HG03565 (cell line): ENCODE results near the gene MGA.
A peak's percentile ranks its signal among the peaks of the same experiment; 100 is the strongest.
"Not testable (repeated sequence)": the region's sequence is repeated elsewhere in the genome, so short reads cannot be mapped to it uniquely, and the experiment has no call there.

ENCODE experiments used
- ATAC-seq: cut with Tn5 transposase; IDR thresholded peaks from one replicate; pipeline ENCODE4 v1.9.1; 2021; ENCODE audit warnings: mild to moderate bottlenecking, moderate library complexity; ENCODE audit not compliant: unreplicated experiment

The MGA gene

DNA sequence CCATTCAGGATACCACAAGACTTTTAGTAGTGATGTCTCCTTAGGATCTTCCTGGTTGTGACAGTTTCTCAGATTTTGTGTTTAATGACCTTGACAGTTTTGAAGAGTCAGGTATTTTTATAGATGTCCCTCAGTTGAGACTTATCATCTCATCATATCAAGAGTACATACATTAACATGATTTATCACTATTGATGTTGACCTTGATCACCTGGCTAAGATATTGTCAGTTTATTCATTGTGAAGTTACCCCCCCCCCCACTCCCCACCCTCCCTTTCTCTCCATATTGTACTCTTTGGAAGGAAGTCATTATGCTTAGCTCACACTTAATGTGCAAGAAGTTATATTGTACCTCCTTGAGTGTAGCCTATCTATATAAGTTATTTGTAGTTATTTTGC lies 42.9 kb downstream of the MGA start:
- no peak for ATAC-seq

DNA sequence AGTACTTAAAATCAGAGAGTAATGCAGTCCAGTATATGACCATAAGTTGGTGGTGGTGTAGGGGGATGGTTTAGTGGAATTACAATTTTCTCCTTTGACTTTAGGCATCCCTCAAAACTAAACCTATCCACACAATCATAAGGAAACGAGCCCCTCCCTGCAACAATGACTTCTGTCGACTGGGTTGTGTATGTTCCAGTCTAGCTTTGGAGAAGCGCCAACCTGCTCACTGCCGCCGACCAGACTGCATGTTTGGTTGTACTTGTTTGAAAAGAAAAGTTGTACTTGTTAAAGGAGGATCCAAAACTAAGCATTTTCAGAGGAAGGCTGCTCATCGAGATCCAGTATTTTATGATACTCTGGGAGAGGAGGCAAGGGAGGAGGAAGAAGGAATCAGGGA lies 52.8 kb downstream of the MGA start:
- ATAC-seq = no peak

DNA sequence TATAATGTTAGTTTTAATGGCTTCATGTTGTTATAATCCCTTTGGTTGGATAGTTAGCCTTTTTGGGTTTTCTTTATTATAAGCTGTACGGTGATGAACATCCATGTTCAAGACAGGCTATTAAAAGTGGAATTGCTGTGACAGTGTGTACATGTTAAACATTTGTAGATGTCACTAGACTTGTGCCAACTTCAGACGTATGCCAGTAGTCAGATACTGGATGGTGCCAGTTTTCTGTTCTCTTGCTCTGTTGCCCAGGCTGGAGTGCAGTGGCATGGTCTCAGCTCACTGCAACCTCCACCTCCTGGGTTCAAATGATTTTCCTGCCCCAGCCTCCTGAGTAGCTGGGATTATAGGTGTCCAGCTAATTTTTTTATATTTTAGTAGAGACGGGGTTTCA lies 54.1 kb downstream of the MGA start:
- ATAC-seq = no peak

DNA sequence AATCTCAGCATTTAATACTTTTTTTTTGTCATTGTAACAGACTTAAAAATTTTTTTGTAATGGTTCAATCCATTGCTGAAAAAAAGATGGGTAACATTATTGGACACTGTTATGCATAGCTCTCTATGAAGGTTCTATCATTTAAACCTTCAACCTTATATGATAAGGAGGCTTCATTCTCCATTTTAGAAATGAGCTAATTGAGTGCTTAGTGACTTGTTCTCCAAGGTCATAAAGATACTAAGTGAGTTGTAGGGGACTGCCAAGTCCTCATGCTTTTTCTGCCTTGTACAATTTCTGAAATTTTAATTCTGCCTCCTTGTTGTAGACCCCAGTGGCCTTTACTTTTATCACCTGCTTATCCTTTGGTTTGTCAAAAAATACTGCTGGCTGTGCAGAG lies 56.7 kb downstream of the MGA start:
- ATAC-seq = no peak

DNA sequence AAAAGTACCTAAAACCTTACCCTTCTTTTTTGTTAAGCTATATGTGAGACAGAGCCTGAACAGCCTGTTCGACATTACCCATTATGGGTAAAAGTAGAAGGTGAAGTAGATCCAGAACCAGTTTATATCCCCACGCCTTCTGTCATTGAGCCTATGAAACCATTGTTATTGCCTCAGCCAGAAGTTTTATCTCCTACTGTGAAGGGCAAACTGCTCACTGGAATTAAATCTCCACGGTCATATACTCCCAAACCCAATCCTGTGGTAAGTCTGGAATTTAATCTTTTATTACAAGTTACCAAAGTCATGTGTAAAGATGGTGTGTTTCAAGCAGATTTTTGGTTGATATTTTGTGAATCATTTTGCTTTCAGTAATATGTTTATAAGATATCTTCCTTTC lies 66.9 kb downstream of the MGA start:
- ATAC-seq = no peak

DNA sequence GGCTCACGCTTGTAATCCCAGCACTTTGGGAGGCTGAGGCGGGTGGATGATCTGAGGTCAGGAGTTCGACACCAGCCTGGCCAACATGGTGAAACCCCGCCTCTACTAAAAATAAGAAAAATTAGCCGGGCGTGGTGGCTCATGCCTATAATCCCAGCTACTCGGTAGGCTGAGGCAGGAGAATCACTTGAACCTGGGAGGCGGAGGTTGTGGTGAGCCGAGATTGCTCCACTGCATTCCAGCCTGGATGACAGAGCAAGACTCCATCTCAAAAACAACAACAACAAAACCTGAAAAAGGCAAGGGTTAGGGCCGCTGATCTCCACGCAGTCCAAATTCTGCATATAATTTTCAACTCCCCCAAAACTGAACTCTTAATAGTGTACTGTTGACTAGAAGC lies 67.9 kb downstream of the MGA start:
- ATAC-seq = not testable (repeated sequence)

DNA sequence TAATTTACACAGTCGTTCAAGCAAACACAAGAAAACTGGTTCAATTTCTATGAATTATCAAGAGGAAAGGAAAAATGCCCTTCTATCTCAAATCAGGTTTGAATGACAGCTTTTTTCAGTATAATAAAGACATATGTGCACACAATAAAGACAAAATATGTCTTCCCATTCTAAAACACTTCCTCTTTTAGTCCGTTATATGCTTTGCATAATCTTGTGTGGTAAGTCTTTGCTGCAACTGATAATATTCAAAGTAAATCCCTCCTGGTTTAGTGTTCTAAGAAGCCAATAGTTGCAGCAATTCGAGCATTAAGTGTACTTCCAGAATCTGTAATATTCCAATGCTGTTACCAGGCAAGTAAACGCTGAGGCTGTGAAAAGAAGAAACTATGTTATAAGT lies 70.3 kb downstream of the MGA start:
- no peak for ATAC-seq

DNA sequence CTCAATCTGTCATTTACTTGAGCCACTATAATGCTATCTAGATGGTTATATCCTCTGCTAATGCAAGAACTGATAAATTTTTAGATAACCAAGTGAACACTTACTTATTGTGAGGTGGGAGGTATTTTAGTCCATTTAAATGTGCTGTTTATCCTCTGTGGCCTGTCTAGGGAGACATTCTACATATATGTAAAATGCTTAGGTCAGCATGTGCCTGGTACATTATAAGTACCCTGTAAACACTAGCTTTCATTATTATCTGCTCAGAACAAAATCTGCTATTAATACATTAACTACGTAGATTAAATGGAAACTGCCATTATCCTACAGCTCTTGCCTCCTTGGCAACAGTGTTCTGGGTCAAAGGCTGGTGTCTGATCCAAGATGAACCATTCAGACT lies 72.3 kb downstream of the MGA start:
- no peak for ATAC-seq

DNA sequence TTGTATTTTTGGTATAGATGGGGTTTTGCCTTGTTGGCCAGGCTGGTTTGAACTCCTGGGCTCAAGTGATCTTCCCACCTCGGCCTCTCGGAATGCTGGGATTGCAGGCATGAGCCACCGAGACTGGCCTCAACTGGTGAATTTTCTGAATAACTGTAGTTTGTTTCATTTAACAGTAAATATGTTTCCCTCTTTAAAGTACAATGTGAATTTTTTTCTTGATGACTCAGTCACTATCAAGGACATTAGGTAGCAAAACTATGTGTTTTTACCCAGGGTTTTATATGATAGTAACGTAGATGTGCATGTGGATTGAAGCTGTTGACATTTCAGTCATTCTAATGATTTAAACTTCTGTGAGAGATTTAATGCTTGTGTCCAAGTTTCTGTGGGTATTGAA lies 73.9 kb downstream of the MGA start:
- ATAC-seq = no peak

DNA sequence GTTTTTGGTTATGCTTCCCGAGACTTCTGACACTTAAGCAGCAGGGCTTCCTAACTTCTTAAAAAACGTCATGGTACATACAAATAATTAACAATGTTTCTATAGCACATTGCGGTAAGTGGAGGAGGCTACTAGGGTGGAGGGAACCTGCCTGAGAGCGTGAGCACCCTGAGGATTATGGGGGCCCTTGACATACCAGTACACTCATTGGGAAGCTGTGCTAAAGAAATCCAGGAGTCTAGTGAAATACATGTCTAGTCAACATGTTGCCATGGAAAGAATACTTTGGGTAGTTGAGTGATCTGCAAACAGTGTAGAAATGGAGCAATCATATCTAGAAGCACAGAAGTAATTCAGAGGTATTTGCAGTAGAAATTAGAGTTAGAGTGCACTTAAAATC lies 74.8 kb downstream of the MGA start:
- no peak for ATAC-seq

DNA sequence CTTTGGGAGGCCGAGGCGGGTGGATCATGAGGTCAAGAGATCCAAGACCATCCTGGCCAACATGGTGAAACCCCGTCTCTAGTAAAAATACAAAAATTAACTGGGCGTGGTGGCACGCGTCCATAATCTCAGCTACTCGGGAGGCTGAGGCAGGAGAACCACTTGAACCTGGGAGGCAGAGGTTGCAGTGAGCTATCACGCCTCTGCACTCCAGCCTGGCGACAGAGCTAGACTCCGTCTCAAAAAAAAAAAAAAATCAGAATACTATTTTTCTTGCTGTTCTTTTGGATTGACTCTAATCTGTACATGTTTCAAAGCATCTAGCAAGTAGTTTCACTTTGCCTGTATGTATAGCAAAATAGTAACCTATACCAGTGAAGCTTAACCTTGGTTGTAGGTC lies 75.3 kb downstream of the MGA start:
- ATAC-seq = not testable (repeated sequence)

DNA sequence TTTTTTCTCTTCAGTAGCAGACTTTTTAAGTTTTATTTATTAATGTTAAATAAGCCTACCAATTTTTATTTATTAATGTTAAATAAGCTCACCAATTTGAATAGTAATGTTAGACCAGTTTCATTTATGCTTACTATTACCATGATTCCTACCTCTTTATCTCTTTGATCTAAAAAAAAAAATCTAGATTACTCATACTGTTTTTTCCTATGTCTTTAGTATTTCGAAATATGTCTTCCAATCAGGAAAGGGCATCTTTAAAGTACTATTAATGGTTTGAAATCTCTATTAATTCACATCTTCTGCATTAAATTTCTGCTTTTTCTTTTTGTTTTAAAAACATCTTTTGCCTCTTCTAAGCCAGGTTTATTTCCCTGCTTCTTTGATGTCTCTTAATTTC lies 86.6 kb downstream of the MGA start:
- no peak for ATAC-seq

DNA sequence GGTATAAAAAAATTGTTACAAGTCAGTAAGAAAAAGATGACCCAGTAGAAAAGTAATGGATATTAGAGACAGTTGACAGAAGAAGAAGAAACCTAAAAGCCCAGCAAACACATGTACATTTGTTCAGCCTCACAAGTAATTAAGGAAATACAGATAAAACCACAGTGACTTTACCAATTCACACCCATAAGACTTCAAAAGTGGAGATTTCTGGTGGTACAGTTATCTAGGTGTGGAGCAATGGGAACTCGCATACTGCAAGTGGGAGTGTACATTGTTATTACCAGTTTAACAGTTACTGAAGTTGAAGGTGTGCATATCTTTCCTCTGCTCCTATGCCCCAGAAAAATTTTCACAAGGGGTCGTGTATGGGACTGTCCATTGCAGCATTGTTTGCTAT lies 96.0 kb downstream of the MGA start:
- no peak for ATAC-seq

DNA sequence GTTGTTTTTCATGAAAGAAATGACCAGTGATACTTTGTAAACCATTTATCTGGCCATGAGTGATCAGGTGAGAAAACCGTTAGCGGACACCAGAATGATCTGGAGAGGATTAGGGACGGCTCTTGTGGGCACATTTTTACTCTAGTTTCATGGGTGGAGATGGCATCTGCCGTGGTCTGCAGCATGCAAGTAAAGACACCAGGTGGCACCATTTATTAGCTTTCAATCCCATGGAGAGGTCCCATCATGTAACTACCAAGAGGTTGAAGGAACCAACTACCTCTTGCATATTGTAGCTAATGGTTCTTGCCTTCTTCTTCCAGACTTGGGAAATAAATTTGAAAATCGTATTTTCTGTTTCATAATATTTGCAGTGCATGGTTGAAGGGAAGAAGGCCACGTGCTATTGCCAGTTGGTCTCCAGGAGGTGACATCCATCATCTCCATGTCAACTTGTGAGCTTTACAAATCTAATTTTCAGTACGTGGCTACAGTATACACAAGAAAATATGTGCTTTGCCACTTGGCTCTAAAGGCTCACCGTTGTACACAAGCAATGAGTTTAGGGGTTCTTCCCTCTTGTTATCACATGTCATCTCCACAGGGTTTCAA lies 112.6 kb downstream of the MGA start:
- ATAC-seq = no peak

DNA sequence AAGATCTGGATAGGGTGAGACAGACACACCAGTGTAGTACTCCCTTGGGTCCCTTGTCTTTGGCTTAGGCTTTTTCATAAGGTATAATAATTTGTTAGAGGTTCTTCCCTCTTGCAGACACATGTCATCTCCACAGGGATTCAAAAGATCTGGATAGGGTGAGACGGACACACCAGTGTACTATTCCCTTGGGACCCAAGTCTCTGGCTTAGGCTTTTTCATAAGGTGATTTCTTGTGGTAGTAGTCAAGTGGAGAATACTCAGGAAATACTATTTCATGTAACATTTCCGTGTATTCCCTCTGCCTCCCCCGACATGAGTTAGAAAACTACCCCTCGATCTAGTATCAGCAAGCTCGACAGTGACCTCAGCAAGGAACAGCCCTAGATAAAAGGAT lies 113.1 kb downstream of the MGA start:
- no peak for ATAC-seq

DNA sequence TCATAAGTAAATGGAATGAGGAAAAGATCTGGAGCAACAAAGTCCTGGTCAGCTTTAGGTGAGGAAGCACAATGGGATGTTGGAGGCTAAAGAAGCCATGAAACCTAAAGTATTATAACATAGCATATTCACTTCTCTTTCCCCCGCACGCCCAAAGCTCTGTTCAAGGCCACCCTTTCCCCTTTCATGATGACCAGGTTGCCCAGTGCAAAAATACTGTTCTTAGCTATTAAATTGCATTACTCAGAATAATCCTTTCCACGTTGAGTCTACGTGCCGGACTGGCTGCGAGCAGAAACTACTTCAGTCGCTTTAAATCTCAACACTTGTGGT lies 113.5 kb downstream of the MGA start:
- no peak for ATAC-seq

DNA sequence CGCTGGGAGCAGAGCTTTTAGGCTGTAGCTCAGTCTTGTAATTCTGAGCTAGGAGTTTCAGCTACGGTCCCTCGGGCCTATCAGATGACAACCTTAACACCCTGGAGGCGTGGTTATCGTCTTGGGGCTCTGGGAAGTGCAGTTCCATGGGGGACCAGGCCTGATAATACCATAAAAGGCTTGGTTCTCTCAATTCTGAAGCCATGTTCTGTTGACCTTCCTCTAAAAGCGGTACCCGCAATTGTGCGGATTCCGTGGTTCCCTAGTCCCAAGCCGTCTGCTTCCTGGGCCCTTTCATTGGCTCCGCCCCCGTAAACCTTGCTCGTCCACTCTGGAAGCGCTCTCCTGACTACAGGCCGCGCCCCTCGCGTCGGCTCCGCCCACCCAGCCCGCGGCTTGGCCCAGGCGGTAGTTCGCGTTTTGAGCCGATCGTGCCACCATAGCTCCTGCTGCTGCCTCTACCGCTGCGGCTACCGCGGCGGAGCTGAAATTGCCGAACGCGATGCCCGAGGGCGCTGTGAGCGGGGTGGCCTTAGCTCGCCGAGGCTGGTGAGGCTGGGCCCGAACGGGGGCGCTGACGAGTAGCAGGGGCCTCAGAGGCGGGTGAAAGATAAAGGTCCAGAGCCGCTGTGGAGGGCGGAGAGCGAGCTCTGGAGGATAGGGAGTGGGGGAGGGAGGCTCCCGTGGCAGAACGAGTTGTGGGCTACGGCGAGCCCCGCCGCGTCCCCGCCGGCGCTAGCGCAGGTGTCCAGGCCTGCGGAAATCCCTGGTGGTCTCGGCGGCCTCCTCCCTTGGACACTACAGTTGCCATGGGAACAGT lies 114.1 kb downstream of the MGA start, which contains the start of gene MAPKBP1:
Gene MAPKBP1 (plus strand): TSS at position 423 of the 820 bp plus-strand sequence. CDS start 792 bp downstream, outside the sequence.
- peak; percentile 84 for ATAC-seq

DNA sequence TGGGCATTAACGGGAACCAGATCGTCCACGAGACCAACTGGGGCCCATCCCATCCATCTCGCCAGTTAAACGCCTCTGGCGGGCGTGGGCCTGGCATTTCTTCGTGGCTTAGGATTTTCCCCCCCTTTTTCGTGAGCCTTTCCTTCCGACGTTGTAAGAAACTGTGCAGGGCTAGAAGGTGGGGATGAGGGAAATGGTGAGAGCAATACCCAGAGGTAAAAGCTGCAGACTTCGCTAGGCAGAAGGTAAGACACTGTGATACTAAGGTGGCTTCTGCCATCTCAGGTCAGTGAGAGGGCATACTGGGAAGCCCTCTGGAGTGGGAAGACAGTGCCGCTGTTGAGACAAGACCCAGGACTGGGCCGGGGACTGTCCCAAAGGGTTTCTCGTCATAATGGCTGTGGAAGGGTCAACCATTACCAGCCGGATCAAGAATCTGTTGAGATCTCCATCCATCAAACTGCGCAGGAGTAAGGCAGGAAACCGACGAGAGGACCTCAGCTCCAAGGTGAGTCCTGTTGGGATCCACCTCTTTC lies 114.7 kb downstream of the MGA start:
- ATAC-seq = no peak

DNA sequence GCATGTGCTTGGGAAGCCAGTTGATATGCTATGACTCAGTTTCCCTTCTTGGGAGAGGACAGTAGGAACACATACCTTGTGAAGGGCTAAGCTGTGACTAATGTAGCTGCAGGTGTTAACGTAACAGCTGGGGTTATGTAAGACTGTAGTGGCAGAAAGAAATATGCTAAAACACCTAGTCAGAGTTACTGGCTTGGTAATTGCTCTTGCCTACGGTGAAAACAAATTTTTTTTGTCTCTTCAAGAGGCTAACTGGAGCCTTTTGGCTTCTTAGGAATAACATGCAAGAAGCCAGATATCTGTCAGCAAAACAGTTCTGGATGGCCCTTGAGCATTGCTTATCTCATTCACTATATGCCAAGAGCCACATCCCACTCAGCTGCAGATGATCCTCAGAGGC lies 115.4 kb downstream of the MGA start:
- ATAC-seq = no peak

DNA sequence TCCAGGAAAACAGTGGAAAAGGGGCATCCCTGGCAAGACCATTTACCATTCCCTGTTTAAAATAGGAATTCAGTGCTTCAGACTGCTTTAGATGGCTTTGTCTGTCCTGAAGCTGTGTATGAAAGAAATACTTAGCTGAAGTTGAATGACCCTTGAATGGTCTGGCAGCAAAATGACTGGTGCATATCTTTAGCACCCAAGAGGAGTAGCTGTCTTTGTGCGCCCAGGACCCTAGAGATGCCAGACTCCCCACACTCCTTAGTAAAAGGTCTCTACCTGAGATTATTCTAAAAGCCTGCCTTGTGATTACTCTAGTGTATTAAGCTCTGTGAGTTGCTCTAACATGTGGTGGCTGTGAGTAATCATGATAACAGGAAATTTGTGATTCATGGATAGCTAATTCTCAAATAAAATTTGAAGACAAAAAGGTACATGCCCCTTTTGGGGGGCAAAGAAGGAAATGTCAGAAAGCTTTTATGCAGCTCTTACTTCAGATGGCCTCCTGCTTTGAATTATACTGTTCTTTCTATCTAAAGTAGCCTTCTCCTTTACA lies 117.3 kb downstream of the MGA start:
- ATAC-seq = no peak

DNA sequence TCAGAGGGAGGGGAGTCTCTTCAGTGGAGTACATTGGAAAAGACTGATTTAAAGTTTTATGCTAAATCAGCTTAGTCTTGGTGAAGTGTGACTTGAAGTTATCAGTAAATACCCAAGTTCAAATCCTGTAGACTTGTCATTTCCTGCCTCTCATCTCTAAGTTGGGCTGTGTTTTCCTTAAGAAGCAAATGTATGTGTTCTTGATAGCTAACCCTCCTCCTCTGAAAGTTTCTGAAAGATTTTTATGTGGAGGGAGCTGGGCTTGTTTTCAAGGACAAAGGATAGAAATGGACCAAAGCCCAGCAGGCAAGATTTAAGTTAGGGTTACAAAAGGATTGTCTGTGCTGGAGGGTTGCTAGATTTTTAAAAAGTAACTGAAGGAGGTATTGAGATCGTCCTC lies 118.3 kb downstream of the MGA start:
- no peak for ATAC-seq

DNA sequence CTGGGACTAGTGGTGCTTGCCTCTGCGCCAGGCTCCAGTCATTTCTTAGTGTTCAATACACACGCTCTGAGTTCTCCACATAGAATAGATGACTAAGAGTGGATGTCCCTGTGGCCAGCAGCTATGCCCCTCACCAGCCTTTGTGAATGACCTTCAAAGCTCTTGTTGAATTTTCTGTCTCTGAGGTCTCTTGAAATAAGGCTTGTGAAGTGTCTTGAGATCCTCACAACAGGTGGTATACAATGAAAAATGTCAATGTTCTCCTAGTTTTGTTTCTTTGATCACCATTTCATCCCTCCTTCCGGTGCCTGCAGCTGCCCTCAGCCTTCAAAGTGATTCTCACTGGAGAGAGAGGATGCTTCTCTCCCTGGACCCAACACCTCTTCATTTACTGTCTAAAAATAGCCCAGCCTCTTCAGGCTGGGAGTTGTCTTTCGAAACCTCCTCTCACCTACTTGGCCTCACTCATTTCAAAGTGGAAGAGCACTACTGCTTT lies 119.5 kb downstream of the MGA start:
- no peak for ATAC-seq
